ENCODE data around the gene PCDHGA4. TPM values are rescaled to one million over a fixed set of nuclear protein-coding genes. Genes with fewer than 3 reads are reported as not detected.

The PCDHGA4 gene
- polyA plus RNA-seq (2011; rRNA removed): 0.48 and 0.61 TPM in 2 replicates
- 0.13 and 0.14 TPM in 2 replicates for polyA plus RNA-seq (2012; cell fraction: cytosol; rRNA removed)
- 0.73 TPM in 2 replicates for polyA plus RNA-seq (2012; cell fraction: nucleus; rRNA removed)
- polyA plus RNA-seq (2017; fragmentation: RNase III; extraction: RNeasy Plus Mini Kit Qiagen cat#74134 plus additional on column Dnase treatment): 0.10 to 0.15 TPM (median 0.13 TPM) in 3 replicates
- polyA minus RNA-seq (2011; rRNA and poly(A)+ RNA removed): 2.0 and 3.1 TPM in 2 replicates

DNA sequence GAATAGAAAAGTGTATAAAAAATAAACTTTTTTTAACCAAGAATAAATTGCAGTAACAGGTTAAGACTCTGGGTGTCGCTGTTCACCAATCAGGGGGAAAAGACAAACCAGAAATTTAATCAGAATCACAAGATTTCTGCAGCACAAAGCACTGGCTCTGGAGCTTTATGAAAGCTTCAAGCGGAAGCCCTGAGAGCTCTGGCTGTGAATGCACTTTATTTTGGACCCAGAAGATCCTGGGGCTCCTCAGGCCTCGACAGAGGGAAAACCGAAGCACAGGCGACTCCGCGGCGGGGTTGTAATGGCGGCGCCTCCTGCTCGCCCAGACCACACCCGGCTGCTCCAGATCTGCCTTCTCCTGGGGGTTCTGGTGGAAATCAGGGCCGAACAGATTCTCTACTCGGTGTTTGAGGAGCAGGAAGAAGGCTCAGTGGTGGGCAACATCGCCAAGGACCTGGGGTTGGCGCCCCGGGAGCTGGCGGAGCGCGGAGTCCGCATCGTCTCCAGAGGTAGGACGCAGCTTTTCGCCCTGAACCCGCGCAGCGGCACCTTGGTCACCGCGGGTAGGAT lies at the start of gene PCDHGA4:
Gene PCDHGA4 (plus strand): TSS at position 122 of the 570 bp plus-strand sequence. CDS start 87 bp downstream, at position 209.
- POLR2A ChIA-PET: no interaction called here
- H3K27ac ChIP-seq: no peak within 1 kb of the TSS
- DNase-seq (ENCODE audit: low read depth in 1 of 2, low spot score in 1 of 2): no peak
- FAIRE-seq: no peak
- CTCF ChIA-PET: interaction anchor here (0.6 to 3.0 kb wide), 5 partner anchors 9 to 212 kb away, joined by 3 to 13 read pairs (median 4); partner anchors contain the start of gene PCDHGA5
- no peak within 1 kb of the TSS for H3K4me3 ChIP-seq
- TF ChIP-seq MAZ (IDR thresholded peaks at IDR 0.05; ENCODE audit: borderline replicate concordance, low read depth, low read length) (no peak), PHF8 (IDR thresholded peaks at IDR 0.05; ENCODE audit: borderline replicate concordance, low read depth) (no peak), ZFP36 (IDR thresholded peaks at IDR 0.05; ENCODE audit: borderline replicate concordance, partially characterized antibody) (no peak), HOXB5 (CRISPR knock-in tag; IDR thresholded peaks at IDR 0.05) (no peak), NFE2L2 (conservative IDR thresholded peaks at IDR 0.05; ENCODE audit: low read length) (no peak), JUNB (IDR thresholded peaks at IDR 0.05) (no peak)
- TF ChIP-seq, protein P1, sequence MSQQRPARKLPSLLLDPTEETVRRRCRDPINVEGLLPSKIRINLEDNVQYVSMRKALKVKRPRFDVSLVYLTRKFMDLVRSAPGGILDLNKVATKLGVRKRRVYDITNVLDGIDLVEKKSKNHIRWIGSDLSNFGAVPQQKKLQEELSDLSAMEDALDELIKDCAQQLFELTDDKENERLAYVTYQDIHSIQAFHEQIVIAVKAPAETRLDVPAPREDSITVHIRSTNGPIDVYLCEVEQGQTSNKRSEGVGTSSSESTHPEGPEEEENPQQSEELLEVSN (IDR thresholded peaks at IDR 0.05; ENCODE audit: borderline replicate concordance, low read depth): no peak
- TF ChIP-seq, protein P2, sequence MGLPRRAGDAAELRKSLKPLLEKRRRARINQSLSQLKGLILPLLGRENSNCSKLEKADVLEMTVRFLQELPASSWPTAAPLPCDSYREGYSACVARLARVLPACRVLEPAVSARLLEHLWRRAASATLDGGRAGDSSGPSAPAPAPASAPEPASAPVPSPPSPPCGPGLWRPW (IDR thresholded peaks at IDR 0.05): no peak
- H3K4me1 ChIP-seq: no peaks in the 10 kb centered on the region
- H3K4me2 ChIP-seq: no peak within 1 kb of the TSS
- peaks cover 52% of the 10 kb centered on the region for H3K9me3 ChIP-seq
- WGBS (ENCODE audit: missing lambda C conversion rate): 54% methylated on average over 23 of the region's 29 CpGs
- ATAC-seq: no peak

DNA sequence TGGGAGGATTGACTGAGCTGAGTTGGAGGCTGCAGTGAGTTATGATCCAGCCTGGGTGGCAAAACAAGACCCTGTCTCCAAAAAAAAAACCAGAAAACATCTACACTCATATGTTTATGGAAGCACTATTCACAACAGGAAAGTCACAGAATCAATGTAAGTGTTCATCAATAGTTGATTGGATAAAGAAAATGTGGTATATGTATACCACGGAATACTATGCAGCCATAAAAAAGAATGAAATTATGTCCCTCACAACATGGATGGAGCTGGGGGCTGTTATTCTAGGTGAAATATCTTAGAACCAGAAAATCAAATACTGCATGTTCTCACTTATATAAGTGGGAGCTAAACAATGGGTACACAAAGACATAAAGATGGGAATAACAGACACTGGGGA lies 48.2 kb upstream of the PCDHGA4 start:
- no peak for FAIRE-seq
- no peak overlapping the region for H3K4me2 ChIP-seq
- no peak for ATAC-seq
- POLR2A ChIA-PET: no interaction called here
- no peak for DNase-seq (ENCODE audit: low read depth in 1 of 2, low spot score in 1 of 2)
- no peaks in the 10 kb centered on the region for H3K4me1 ChIP-seq
- CTCF ChIA-PET: interaction anchor here (0.6 to 1.3 kb wide), 3 partner anchors 24 to 258 kb away, joined by 3 read pairs; partner anchors contain the start of gene PCDHB2
- peaks cover 56% of the 10 kb centered on the region for H3K9me3 ChIP-seq
- H3K4me3 ChIP-seq: no peak overlapping the region
- no peak for TF ChIP-seq HOXA7 (CRISPR knock-in tag; IDR thresholded peaks at IDR 0.05)
- TF ChIP-seq REST (IDR thresholded peaks at IDR 0.05): no peak
- TF ChIP-seq, protein P3, sequence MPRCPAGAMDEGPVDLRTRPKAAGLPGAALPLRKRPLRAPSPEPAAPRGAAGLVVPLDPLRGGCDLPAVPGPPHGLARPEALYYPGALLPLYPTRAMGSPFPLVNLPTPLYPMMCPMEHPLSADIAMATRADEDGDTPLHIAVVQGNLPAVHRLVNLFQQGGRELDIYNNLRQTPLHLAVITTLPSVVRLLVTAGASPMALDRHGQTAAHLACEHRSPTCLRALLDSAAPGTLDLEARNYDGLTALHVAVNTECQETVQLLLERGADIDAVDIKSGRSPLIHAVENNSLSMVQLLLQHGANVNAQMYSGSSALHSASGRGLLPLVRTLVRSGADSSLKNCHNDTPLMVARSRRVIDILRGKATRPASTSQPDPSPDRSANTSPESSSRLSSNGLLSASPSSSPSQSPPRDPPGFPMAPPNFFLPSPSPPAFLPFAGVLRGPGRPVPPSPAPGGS (IDR thresholded peaks at IDR 0.05): no peak
- TF ChIP-seq POLR2AphosphoS2 (conservative IDR thresholded peaks at IDR 0.05; ENCODE audit: low read length): no peak
- TF ChIP-seq NR3C1 (IDR thresholded peaks at IDR 0.05): no peak
- no peak for TF ChIP-seq HOXB13 (CRISPR knock-in tag; IDR thresholded peaks at IDR 0.05; ENCODE audit: low read depth)
- no peak for TF ChIP-seq PHF8 (IDR thresholded peaks at IDR 0.05; ENCODE audit: borderline replicate concordance, low read depth)
- TF ChIP-seq CBX2 (IDR thresholded peaks at IDR 0.05; ENCODE audit: borderline replicate concordance, low read depth): no peak
- TF ChIP-seq MAFK (IDR thresholded peaks at IDR 0.05; ENCODE audit: partially characterized antibody): no peak
- no peak for TF ChIP-seq NFE2L2 (conservative IDR thresholded peaks at IDR 0.05; ENCODE audit: low read length)
- no peak for TF ChIP-seq RNF2 (IDR thresholded peaks at IDR 0.05; ENCODE audit: borderline replicate concordance, low read depth)
- TF ChIP-seq CHD2 (IDR thresholded peaks at IDR 0.05; ENCODE audit: low read length, partially characterized antibody): no peak
- H3K27ac ChIP-seq: no peak overlapping the region
- WGBS (ENCODE audit: missing lambda C conversion rate): 100% methylated on average over 1 of the region's 1 CpG
